ENCODE results near the gene SNN.

Gene SNN

GRCh38 chr16:11681976-11682654 lies 13.9 kb downstream of the SNN start:
- peak; percentile 50 for DNase-seq

- DNase-seq, result peak; percentile 21
These were observed 14.4 kb downstream of the SNN start for GRCh38 chr16:11682655-11683096.

GRCh38 chr16:11683145-11683544 lies 14.9 kb downstream of the SNN start:
- DNase-seq, result peak; percentile 40

- DNase-seq, result no peak
These were observed 16.2 kb downstream of the SNN start for GRCh38 chr16:11684231-11685025.

GRCh38 chr16:11685844-11686618 lies 17.8 kb downstream of the SNN start:
- peak; percentile 19 for DNase-seq

GRCh38 chr16:11686713-11687380 lies 18.6 kb downstream of the SNN start:
- DNase-seq, result no peak

- DNase-seq, result no peak
These were observed 19.6 kb downstream of the SNN start for GRCh38 chr16:11687601-11688519.

GRCh38 chr16:11688520-11688886 lies 20.2 kb downstream of the SNN start:
- no peak for DNase-seq

- peak; percentile 45 for DNase-seq
These were observed 21.0 kb downstream of the SNN start for GRCh38 chr16:11689031-11689840.

- peak; percentile 30 for DNase-seq
These were observed 23.0 kb downstream of the SNN start for GRCh38 chr16:11691235-11691634.

GRCh38 chr16:11691771-11692170 lies 23.5 kb downstream of the SNN start:
- DNase-seq, result peak; percentile 47

- no peak for DNase-seq
These were observed 23.9 kb downstream of the SNN start for GRCh38 chr16:11692171-11692570.

- DNase-seq, result peak; percentile 35
These were observed 24.4 kb downstream of the SNN start for GRCh38 chr16:11692651-11693050.

- DNase-seq, result peak; percentile 40
These were observed 28.2 kb downstream of the SNN start for GRCh38 chr16:11696266-11697012.

- DNase-seq, result peak; percentile 17
These were observed 29.1 kb downstream of the SNN start for GRCh38 chr16:11697319-11697718.

- DNase-seq, result peak; percentile 62
These were observed 30.0 kb downstream of the SNN start for GRCh38 chr16:11698271-11698689.

- peak; percentile 43 for DNase-seq
These were observed 31.1 kb downstream of the SNN start for GRCh38 chr16:11699234-11699894.

GRCh38 chr16:11700264-11701029 lies 32.2 kb downstream of the SNN start:
- DNase-seq, result peak; percentile 35
